PFSK-1 (cell line): ENCODE data around the gene ANKFY1.

Experiments used
- FOXP2 ChIP-seq: optimal IDR thresholded peaks from 2 replicates; pipeline ENCODE3; 2011; ENCODE audit warnings: borderline replicate concordance, control low read depth, inconsistent platforms; ENCODE audit not compliant: insufficient read depth; ENCODE audit errors: extremely low read length, extremely low read depth
- POLR2AphosphoS5 ChIP-seq: IDR thresholded peaks from 2 replicates; pipeline ENCODE4 v1.6.1; 2012; ENCODE audit warnings: low read depth, mild to moderate bottlenecking, control low read depth, low read length, moderate library complexity
- REST ChIP-seq, 2 experiments: IDR thresholded peaks; 2 replicates each; pipeline versions ENCODE4 v1.6.1 to v1.8.0; 2011 to 2012; ENCODE audit warnings: low read depth in 2 of 2, low read length in 2 of 2, control low read depth in 1 of 2, inconsistent platforms in 1 of 2, mild to moderate bottlenecking in 1 of 2, moderate library complexity in 1 of 2; ENCODE audit not compliant: insufficient read depth in 1 of 2
- SIN3A ChIP-seq: IDR thresholded peaks from 2 replicates; pipeline ENCODE4 v1.6.1; 2012; ENCODE audit warnings: mild to moderate bottlenecking, low read length, moderate library complexity, borderline replicate concordance; ENCODE audit not compliant: insufficient read depth
- TAF1 ChIP-seq: IDR thresholded peaks from 2 replicates; pipeline ENCODE4 v1.6.1; 2012; ENCODE audit warnings: low read length, control low read depth, borderline replicate concordance; ENCODE audit not compliant: insufficient read depth

GRCh38 chr17:4206962-4207361, 56.8 kb downstream of the ANKFY1 start:
- TF ChIP-seq POLR2AphosphoS5 (no peak), REST (IDR thresholded peaks at IDR 0.05; ENCODE audit: insufficient read depth in 1 of 2, low read depth in 2 of 2, low read length in 2 of 2) (no peak), SIN3A (no peak), TAF1 (no peak), FOXP2 (no peak)
